A549 (cell line): Measurements from ENCODE around the gene SGCA. TPM values are rescaled to one million over a fixed set of nuclear protein-coding genes. Genes with fewer than 3 reads are reported as not detected.

Experiments used
- ATAC-seq, 2 experiments: fragments of 200-7000 bp in 1 of 2; fragments of >200 bp in 1 of 2; cut with Nextera tagmentation in 1 of 2; cut with Tn5 transposase in 1 of 2; 3 replicates each; pipeline versions ENCODE4 v1.8.0 to v1.9.1; 2018 to 2020; ENCODE audit warnings: mild to moderate bottlenecking in 1 of 2, moderate library complexity in 1 of 2
- CTCF ChIA-PET: fragments of 300-600 bp; sonication (Branson Sonifier 250); formaldehyde crosslinking; extraction: SDS; loops from one replicate; lab custom pipeline; 2021; ENCODE audit warnings: antibody characterized with exemption, inconsistent platforms; lab: Yijun Ruan, JAX
- POLR2A ChIA-PET: fragments of 350-600 bp; formaldehyde crosslinking; extraction: SDS; loops from one replicate; lab custom pipeline; 2021; ENCODE audit warnings: antibody characterized with exemption, inconsistent platforms; lab: Yijun Ruan, JAX
- DNase-seq, 2 experiments: peaks; one replicate each; pipeline versions ENCODE4 v3.0.0 to v3.0.0-alpha.2; 2011 to 2016; ENCODE audit warnings: low read depth in 1 of 2, low spot score in 1 of 2
- FAIRE-seq: peaks from 2 replicates; lab custom pipeline; 2011; peaks lifted over from hg19 to GRCh38; lab: Jason Lieb, UNC
- H3K27ac ChIP-seq, 2 experiments: fragments of >200 bp; sonication (Bioruptor Twin); formaldehyde crosslinking; 3 replicates each; pipeline ENCODE4 v1.5.1; 2016 to 2017
- H3K4me1 ChIP-seq: fragments of >200 bp; sonication (Bioruptor Twin); formaldehyde crosslinking; 3 replicates; pipeline ENCODE4 v1.6.1; 2016
- H3K4me2 ChIP-seq: fragments of >200 bp; sonication (Bioruptor Twin); formaldehyde crosslinking; 3 replicates; pipeline ENCODE4 v1.6.1; 2016
- H3K4me3 ChIP-seq: fragments of >200 bp; sonication (Bioruptor Twin); formaldehyde crosslinking; 3 replicates; pipeline ENCODE4 v1.5.1; 2016
- H3K9me3 ChIP-seq: fragments of >200 bp; sonication (Bioruptor Twin); formaldehyde crosslinking; 3 replicates; pipeline ENCODE4 v1.6.1; 2016
- BCL3 ChIP-seq: fragments of >200 bp; sonication (Bioruptor Twin); formaldehyde crosslinking; IDR thresholded peaks from 3 replicates; pipeline ENCODE4 v1.6.1; 2016
- CBX2 ChIP-seq: fragments of 200-600 bp; sonication (generic); IDR thresholded peaks from 2 replicates; pipeline ENCODE4 v1.6.1; 2016; ENCODE audit warnings: low read depth, mild to moderate bottlenecking, borderline replicate concordance
- EHMT2 ChIP-seq: fragments of 200-600 bp; sonication (generic); IDR thresholded peaks from 2 replicates; pipeline ENCODE4 v1.6.1; 2016; ENCODE audit warnings: antibody characterized with exemption, low read depth, mild to moderate bottlenecking, moderate library complexity
- FOSB ChIP-seq: fragments of 250-450 bp; sonication (Bioruptor Pico); IDR thresholded peaks from 2 replicates; pipeline ENCODE4 v1.5.0; 2020; ENCODE audit warnings: mild to moderate bottlenecking, moderate library complexity
- GATA3 ChIP-seq: IDR thresholded peaks from 2 replicates; pipeline ENCODE4 v1.6.1; 2012; ENCODE audit warnings: borderline replicate concordance
- HES2 ChIP-seq: fragments of >200 bp; sonication (Bioruptor Twin); formaldehyde crosslinking; IDR thresholded peaks from 2 replicates; pipeline ENCODE4 v1.6.1; 2016
- HOXA7 ChIP-seq: fragments of 250-450 bp; sonication (Bioruptor Pico); IDR thresholded peaks from 2 replicates; pipeline ENCODE4 v1.5.0; 2020; ENCODE audit warnings: mild to moderate bottlenecking, moderate library complexity
- JUN ChIP-seq, 2 experiments: fragments of >200 bp; sonication (Bioruptor Twin); formaldehyde crosslinking; IDR thresholded peaks; 2 replicates in 1 of 2; 3 replicates in 1 of 2; pipeline ENCODE4 v1.6.1; 2016 to 2017
- MAFK ChIP-seq: fragments of 450-650 bp; IDR thresholded peaks from 2 replicates; pipeline ENCODE4 v1.6.1; 2014; ENCODE audit not compliant: partially characterized antibody
- MAX ChIP-seq: IDR thresholded peaks from 2 replicates; pipeline ENCODE4 v1.6.1; 2012
- MYC ChIP-seq: IDR thresholded peaks from 2 replicates; pipeline ENCODE4 v1.6.1; 2012; ENCODE audit warnings: mild to moderate bottlenecking, inconsistent platforms, low read length, improper control_type of control experiment, borderline replicate concordance
- POLR2AphosphoS2 ChIP-seq: conservative IDR thresholded peaks from 2 replicates; pipeline ENCODE4 v1.6.1; 2012; ENCODE audit warnings: low read length, improper control_type of control experiment, inconsistent platforms
- RARB ChIP-seq: fragments of 250-450 bp; sonication (Bioruptor Pico); IDR thresholded peaks from 2 replicates; pipeline ENCODE4 v1.8.0; 2021; ENCODE audit warnings: mild to moderate bottlenecking, moderate library complexity
- REST ChIP-seq: fragments of 200-600 bp; sonication (generic); IDR thresholded peaks from 2 replicates; pipeline ENCODE4 v1.6.1; 2016; ENCODE audit warnings: antibody characterized with exemption, mild to moderate bottlenecking, moderate library complexity
- SREBF2 ChIP-seq: fragments of 450-650 bp; IDR thresholded peaks from 2 replicates; pipeline ENCODE4 v1.6.1; 2014; ENCODE audit warnings: mild to moderate bottlenecking, moderate library complexity
- TFCP2L1 ChIP-seq: fragments of 250-450 bp; sonication (Bioruptor Pico); IDR thresholded peaks from 2 replicates; pipeline ENCODE4 v1.5.0; 2021; ENCODE audit warnings: mild to moderate bottlenecking
- WGBS: methylation state at CpG from one replicate; pipeline ENCODE4 v1.1.6; 2017; ENCODE audit errors: missing lambda C conversion rate; 5-methylcytosine and 5-hydroxymethylcytosine counted together
- polyA plus RNA-seq, 4 experiments: library from polyadenylated mRNA; depleted of rRNA in 3 of 4; stranded (reverse); fragments of >200 nt; fragmentation: RNase III in 1 of 4; extraction: RNeasy Plus Mini Kit Qiagen cat#74134 plus additional on column Dnase treatment in 1 of 4; gene quantifications; 2 replicates in 3 of 4; 3 replicates in 1 of 4; pipeline ENCODE4 v1.2.3, GENCODE V29; 2011 to 2017

Gene SGCA
- polyA plus RNA-seq, 2 of the 4 experiments (the other 2 are of a cell fraction) = 0.44 to 3.4 TPM

GRCh38 chr17:50129353-50129727 is 36.5 kb upstream of the SGCA start:
- H3K4me2 ChIP-seq = peak overlapping the region; percentile 100

GRCh38 chr17:50129728-50130558 is 35.9 kb upstream of the SGCA start, which contains the start of gene SAMD14:
Gene SAMD14, minus strand, starts transcription at chr17:50130160. Its CDS starts 5,201 bp downstream, at chr17:50124959.
- Histone ChIP-seq H3K4me2 (peak within 1 kb of the TSS; percentile 100), H3K4me1 (peaks cover 47% of the 10 kb centered on the region), H3K4me3 (peak within 1 kb of the TSS; percentile 63), H3K27ac (peak within 1 kb of the TSS; percentile 67 to 89), H3K9me3 (no peaks in the 10 kb centered on the region)
- peak; percentile 66 to 74 for DNase-seq
- WGBS = 1% methylated on average over 17 of the region's 84 CpGs
- ChIA-PET CTCF (interaction anchor here (0.7 to 60.2 kb wide), 7 partner anchors 10 to 40 kb away, joined by 3 to 1356 read pairs (median 6); partner anchors contain the start of gene PDK2), POLR2A (no interaction called here)
- ATAC-seq = peak; percentile 44 to 46; a peak in 4 of 6 replicates
- TF ChIP-seq BCL3 = no peak
- no peak for TF ChIP-seq RARB (CRISPR knock-in tag)
- TF ChIP-seq FOSB (CRISPR knock-in tag) = no peak
- 0 out of 5 replicates have a peak, but pooled peaks of 1 of the 2 experiments have one; percentile 39 for TF ChIP-seq JUN (IDR thresholded peaks at IDR 0.05)
- no peak for TF ChIP-seq MAFK
- no peak for FAIRE-seq

More at GRCh38 chr17:50129353-50129727, 36.5 kb upstream of the SGCA start:
- Histone ChIP-seq H3K9me3 (no peaks in the 10 kb centered on the region), H3K4me3 (peak overlapping the region; percentile 63), H3K4me1 (peaks cover 41% of the 10 kb centered on the region), H3K27ac (peak overlapping the region; percentile 67 to 89; a peak in 5 of 6 replicates)
- FAIRE-seq (no peak), DNase-seq (no peak), ATAC-seq (peak in 1 of 2 experiments; percentile 13; a peak in 3 of 6 replicates)
- ChIA-PET POLR2A (no interaction called here), CTCF (interaction anchor here (0.7 to 60.2 kb wide), 4 partner anchors 11 to 32 kb away, joined by 3 to 1356 read pairs (median 28); partner anchors contain the start of gene PDK2)
- TF ChIP-seq MAFK (no peak), REST (no peak), POLR2AphosphoS2 (no peak), EHMT2 (no peak), JUN (IDR thresholded peaks at IDR 0.05) (no peak), MYC (no peak), HOXA7 (CRISPR knock-in tag) (no peak), GATA3 (no peak), TFCP2L1 (CRISPR knock-in tag) (no peak), CBX2 (no peak), MAX (no peak), HES2 (no peak), SREBF2 (no peak)
- 0% methylated on average over 4 of the region's 31 CpGs for WGBS
